RWPE1 (cell line): ENCODE results near the gene FRAS1.

ENCODE experiments used
- CTCF ChIA-PET: fragments of 350-600 bp; sonication (Branson Sonifier 250); formaldehyde crosslinking; extraction: SDS; loops from one replicate; lab custom pipeline; 2021; lab: Yijun Ruan, JAX
- POLR2A ChIA-PET: fragments of 400-600 bp; formaldehyde crosslinking; extraction: SDS; loops from one replicate; lab custom pipeline; 2020; ENCODE audit warnings: antibody characterized with exemption; ENCODE audit not compliant: low non-redundant PET; lab: Yijun Ruan, JAX
- DNase-seq: peaks from one replicate; pipeline ENCODE4 v3.0.0; 2012; ENCODE audit warnings: low spot score
- H3K27ac ChIP-seq: fragments of 450-650 bp; 2 replicates; pipeline ENCODE4 v1.5.1; 2017
- TF ChIP-seq, protein P1 (sequence below): fragments of 450-650 bp; conservative IDR thresholded peaks from 2 replicates; pipeline ENCODE4 v1.5.1; 2017; ENCODE audit warnings: low read depth, mild to moderate bottlenecking

FRAS1 gene

DNA sequence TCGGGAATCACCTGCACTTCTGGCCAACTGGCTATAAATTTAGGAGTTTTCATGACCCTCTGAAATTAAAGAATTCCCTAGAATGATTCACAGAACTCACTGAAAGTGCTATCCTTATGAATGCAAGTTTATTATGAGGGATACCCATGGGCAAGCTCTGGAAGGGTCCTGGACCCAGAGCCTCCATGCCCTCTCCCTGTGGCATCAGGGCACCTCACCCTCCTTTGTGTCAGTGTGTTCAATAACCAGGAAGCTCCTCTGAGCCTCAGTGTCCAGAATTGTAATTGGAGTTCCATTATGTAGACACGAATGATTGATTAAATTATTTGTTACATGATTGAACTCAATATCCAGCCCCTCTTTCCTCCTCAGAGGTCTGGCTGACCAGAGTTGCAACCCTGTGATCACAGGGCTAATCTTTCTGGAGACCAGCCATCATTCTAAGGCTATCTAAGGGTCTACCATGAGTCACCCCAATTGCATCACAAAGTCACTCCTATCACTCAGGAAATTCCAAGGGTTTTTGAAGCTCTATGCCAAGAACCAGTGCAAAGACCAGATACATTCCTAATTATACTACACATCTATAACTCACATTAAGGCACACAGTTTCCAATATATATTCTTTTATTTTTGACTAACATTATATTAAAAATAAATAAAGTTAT lies 503.3 kb downstream of the FRAS1 start:
- peak overlapping the region; percentile 36; the same call in 1 of the 2 replicates for H3K27ac ChIP-seq
- ChIA-PET POLR2A (no interaction called here), CTCF (no interaction called here)
- DNase-seq, result peak; percentile 51
- TF ChIP-seq, protein P1, sequence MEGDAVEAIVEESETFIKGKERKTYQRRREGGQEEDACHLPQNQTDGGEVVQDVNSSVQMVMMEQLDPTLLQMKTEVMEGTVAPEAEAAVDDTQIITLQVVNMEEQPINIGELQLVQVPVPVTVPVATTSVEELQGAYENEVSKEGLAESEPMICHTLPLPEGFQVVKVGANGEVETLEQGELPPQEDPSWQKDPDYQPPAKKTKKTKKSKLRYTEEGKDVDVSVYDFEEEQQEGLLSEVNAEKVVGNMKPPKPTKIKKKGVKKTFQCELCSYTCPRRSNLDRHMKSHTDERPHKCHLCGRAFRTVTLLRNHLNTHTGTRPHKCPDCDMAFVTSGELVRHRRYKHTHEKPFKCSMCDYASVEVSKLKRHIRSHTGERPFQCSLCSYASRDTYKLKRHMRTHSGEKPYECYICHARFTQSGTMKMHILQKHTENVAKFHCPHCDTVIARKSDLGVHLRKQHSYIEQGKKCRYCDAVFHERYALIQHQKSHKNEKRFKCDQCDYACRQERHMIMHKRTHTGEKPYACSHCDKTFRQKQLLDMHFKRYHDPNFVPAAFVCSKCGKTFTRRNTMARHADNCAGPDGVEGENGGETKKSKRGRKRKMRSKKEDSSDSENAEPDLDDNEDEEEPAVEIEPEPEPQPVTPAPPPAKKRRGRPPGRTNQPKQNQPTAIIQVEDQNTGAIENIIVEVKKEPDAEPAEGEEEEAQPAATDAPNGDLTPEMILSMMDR, result no peak

DNA sequence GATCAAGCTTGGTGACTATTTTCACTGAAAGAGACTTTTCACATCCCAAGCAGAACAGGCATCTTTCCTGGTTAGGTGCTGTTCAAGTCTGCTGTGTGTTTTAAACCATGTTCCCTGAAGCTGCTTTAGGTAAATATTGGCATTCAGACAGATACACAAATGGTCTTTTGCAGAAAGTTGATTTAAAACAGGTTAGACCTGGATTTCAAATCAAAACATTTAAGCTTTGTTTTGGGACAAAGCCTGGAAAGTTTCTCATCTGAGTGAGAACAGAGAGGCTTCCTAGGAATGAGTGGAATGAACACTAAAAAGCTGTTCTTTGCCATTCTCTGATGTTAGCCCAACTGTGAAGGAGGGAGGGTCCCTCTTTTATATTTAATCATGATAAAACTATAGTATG lies 504.6 kb downstream of the FRAS1 start:
- no peak overlapping the region for H3K27ac ChIP-seq
- ChIA-PET POLR2A (no interaction called here), CTCF (interaction anchor here (0.5 kb wide), 1 partner anchor 227 kb away, joined by 5 read pairs; no protein-coding TSS in a partner anchor)
- TF ChIP-seq, protein P1, result no peak
- DNase-seq, result no peak

- TF ChIP-seq, protein P1, result no peak
- no peak for DNase-seq
- ChIA-PET POLR2A (no interaction called here), CTCF (interaction anchor here (0.6 kb wide), 1 partner anchor 932 kb away, joined by 3 read pairs; no protein-coding TSS in a partner anchor)
- H3K27ac ChIP-seq, result no peak overlapping the region
Measured at GRCh38 chr4:78562687-78563086, 505.6 kb downstream of the FRAS1 start.

DNA sequence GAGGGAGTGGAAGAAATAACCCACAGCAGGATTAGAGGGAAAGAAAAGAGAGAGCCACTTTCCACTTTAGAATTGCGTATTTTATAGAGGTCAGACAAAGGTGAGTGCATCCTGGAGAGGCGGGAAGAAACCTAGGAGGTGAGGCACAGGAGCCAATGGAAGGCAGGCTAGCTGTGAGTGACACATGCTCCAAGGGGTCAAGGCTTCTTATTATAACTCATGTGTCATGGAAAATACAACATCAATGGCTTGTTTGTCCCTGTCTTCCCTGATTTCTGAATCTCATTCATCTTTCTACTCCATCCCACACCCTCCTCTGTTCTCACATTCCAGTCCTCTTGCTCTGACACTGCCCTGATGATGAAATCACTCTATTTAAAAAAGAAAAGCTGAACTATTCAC lies 508.8 kb downstream of the FRAS1 start:
- CTCF ChIA-PET, result interaction anchor here (0.6 kb wide), 1 partner anchor 13 kb away, joined by 3 read pairs; no protein-coding TSS in a partner anchor
- H3K27ac ChIP-seq, result no peak overlapping the region
- peak; percentile 73 for DNase-seq
- POLR2A ChIA-PET, result no interaction called here
- TF ChIP-seq, protein P1, result no peak

- peak overlapping the region; percentile 61 for H3K27ac ChIP-seq
- no peak for DNase-seq
- ChIA-PET CTCF (interaction anchor here (0.6 kb wide), 1 partner anchor 62 kb away, joined by 3 read pairs; no protein-coding TSS in a partner anchor), POLR2A (no interaction called here)
- TF ChIP-seq, protein P1, result no peak
Measured at GRCh38 chr4:78566834-78567499, 509.8 kb downstream of the FRAS1 start.

- DNase-seq, result no peak
- CTCF ChIA-PET, result no interaction called here
- POLR2A ChIA-PET, result no interaction called here
- TF ChIP-seq, protein P1, result no peak
- H3K27ac ChIP-seq, result no peak overlapping the region
Measured at GRCh38 chr4:78567500-78568060, 510.5 kb downstream of the FRAS1 start.
